NOMO-1 (cell line): ENCODE results near the gene ASGR2.
"Not testable (repeated sequence)": the region's sequence is repeated elsewhere in the genome, so short reads cannot be mapped to it uniquely, and the experiment has no call there.

Experiments used
- DNase-seq, 2 experiments: peaks; one replicate each; lab custom pipeline; 2025; ENCODE audit not compliant: unreplicated experiment in 2 of 2; lab: John Stamatoyannopoulos, UW

Gene ASGR2

GRCh38 chr17:7114241-7114874 lies at the start of gene ASGR2:
TSS of gene ASGR2 (minus strand) at chr17:7114822. CDS start at chr17:7114240, 582 bp downstream.
- DNase-seq: no peak

GRCh38 chr17:7159571-7159970 lies 44.9 kb upstream of the ASGR2 start:
- DNase-seq: not testable (repeated sequence)

- peak in 1 of 2 experiments; percentile 51 for DNase-seq
Observed at GRCh38 chr17:7158424-7158823, 43.8 kb upstream of the ASGR2 start.

- DNase-seq: no peak
Observed at GRCh38 chr17:7156342-7156940, 41.8 kb upstream of the ASGR2 start.

- DNase-seq: no peak
Observed at GRCh38 chr17:7147772-7148171, 33.1 kb upstream of the ASGR2 start.

- DNase-seq: no peak
Observed at GRCh38 chr17:7146115-7146514, 31.5 kb upstream of the ASGR2 start.

GRCh38 chr17:7144213-7144612 lies 29.6 kb upstream of the ASGR2 start:
- DNase-seq: no peak

- no peak for DNase-seq
Observed at GRCh38 chr17:7141824-7142223, 27.2 kb upstream of the ASGR2 start.

- DNase-seq: no peak
Observed at GRCh38 chr17:7139400-7139799, 24.8 kb upstream of the ASGR2 start.

- DNase-seq: peak; percentile 5 to 56
Observed at GRCh38 chr17:7138800-7139381, 24.3 kb upstream of the ASGR2 start.

- no peak for DNase-seq
Observed at GRCh38 chr17:7137171-7137943, 22.7 kb upstream of the ASGR2 start.

- peak; percentile 34 to 76 for DNase-seq
Observed at GRCh38 chr17:7136266-7136877, 21.8 kb upstream of the ASGR2 start.

- DNase-seq: no peak
Observed at GRCh38 chr17:7133916-7134315, 19.3 kb upstream of the ASGR2 start.

GRCh38 chr17:7133424-7133823 lies 18.8 kb upstream of the ASGR2 start:
- DNase-seq: peak; percentile 43 to 48

GRCh38 chr17:7132511-7133094 lies 18.0 kb upstream of the ASGR2 start:
- peak; percentile 54 to 83 for DNase-seq

GRCh38 chr17:7131423-7131791 lies 16.8 kb upstream of the ASGR2 start:
- no peak for DNase-seq

GRCh38 chr17:7130621-7131422 lies 16.2 kb upstream of the ASGR2 start:
- DNase-seq: peak in 1 of 2 experiments; percentile 39

- no peak for DNase-seq
Observed at GRCh38 chr17:7129311-7129710, 14.7 kb upstream of the ASGR2 start.

- no peak for DNase-seq
Observed at GRCh38 chr17:7128160-7128559, 13.5 kb upstream of the ASGR2 start.

GRCh38 chr17:7127501-7127900 lies 12.9 kb upstream of the ASGR2 start:
- DNase-seq: not testable (repeated sequence)
